HG03066 (cell line): ENCODE results near the gene PYGM.

Experiments used
- ATAC-seq: cut with Tn5 transposase; IDR thresholded peaks from one replicate; pipeline ENCODE4 v1.9.1; 2021; ENCODE audit warnings: low read depth; ENCODE audit not compliant: unreplicated experiment

PYGM gene

GRCh38 chr11:64741375-64742086 lies 18.2 kb downstream of the PYGM start:
- ATAC-seq = no peak

- no peak for ATAC-seq
Measured at GRCh38 chr11:64739871-64740270, 19.9 kb downstream of the PYGM start.

GRCh38 chr11:64736654-64737053 lies 23.1 kb downstream of the PYGM start:
- ATAC-seq = no peak

GRCh38 chr11:64735725-64736259 lies 24.0 kb downstream of the PYGM start:
- ATAC-seq = no peak

- ATAC-seq = no peak
Measured at GRCh38 chr11:64734811-64735724, 24.7 kb downstream of the PYGM start.

GRCh38 chr11:64731601-64732000 lies 28.2 kb downstream of the PYGM start:
- no peak for ATAC-seq

GRCh38 chr11:64729851-64730382 lies 29.9 kb downstream of the PYGM start:
- ATAC-seq = no peak

- no peak for ATAC-seq
Measured at GRCh38 chr11:64728757-64729365, 30.9 kb downstream of the PYGM start.

GRCh38 chr11:64726867-64727530 lies 32.8 kb downstream of the PYGM start:
- ATAC-seq = no peak

- no peak for ATAC-seq
Measured at GRCh38 chr11:64726211-64726641, 33.5 kb downstream of the PYGM start.

- no peak for ATAC-seq
Measured at GRCh38 chr11:64724863-64725532, 34.8 kb downstream of the PYGM start.

GRCh38 chr11:64723907-64724862 lies 35.6 kb downstream of the PYGM start:
- ATAC-seq = no peak

- ATAC-seq = peak; percentile 85
Measured at GRCh38 chr11:64723117-64723906, 36.5 kb downstream of the PYGM start, which contains the start of gene NRXN2. NRXN2 (minus strand) TSS chr11:64723197; CDS start chr11:64713699, 9,498 bp downstream.

GRCh38 chr11:64722141-64723065 lies 37.4 kb downstream of the PYGM start:
- ATAC-seq = no peak

- ATAC-seq = no peak
Measured at GRCh38 chr11:64721359-64721699, 38.4 kb downstream of the PYGM start.

- ATAC-seq = no peak
Measured at GRCh38 chr11:64720640-64721358, 39.0 kb downstream of the PYGM start.
